Measurements from ENCODE around the gene RIBC1. TPM values are rescaled to one million over a fixed set of nuclear protein-coding genes. Genes with fewer than 3 reads are reported as not detected.

The RIBC1 gene
- total RNA-seq, 4 donors from 2014 or later = 0.40 to 1.7 (median 0.62) TPM

GRCh38 chrX:53433651-53434639 is 11.3 kb downstream of the RIBC1 start, which contains the start of gene HSD17B10:
Gene HSD17B10 (minus strand): TSS chrX:53434370. CDS start chrX:53434345, 25 bp downstream.
- DNase-seq (ENCODE audit: extremely low spot score) = peak; percentile 95
- H3K36me3 ChIP-seq = peaks cover 0 to 33% (median 28%) of the 10 kb centered on the region in 4 donors
- no peaks in the 10 kb centered on the region for H3K9me3 ChIP-seq
- 31% methylated on average over 61 of the region's 61 CpGs for WGBS
- TF ChIP-seq EP300 (IDR thresholded peaks at IDR 0.05) (no peak), POLR2AphosphoS5 (IDR thresholded peaks at IDR 0.05) (peak; percentile 79 to 90), CTCF (IDR thresholded peaks at IDR 0.05) (no peak)
- peak within 1 kb of the TSS; percentile 55 to 75 (median 64) for H3K4me3 ChIP-seq
- intact Hi-C loops (cut with DNase I) = no loop called here
- no peaks in the 10 kb centered on the region for H3K27me3 ChIP-seq
- H3K27ac ChIP-seq (replicated peaks in 1 of 4) = peak within 1 kb of the TSS; percentile 69 to 84 (median 78)
- H3K4me1 ChIP-seq = peaks cover 6 to 23% (median 12%) of the 10 kb centered on the region in 4 donors

GRCh38 chrX:53435997-53436396 is 13.3 kb downstream of the RIBC1 start:
- intact Hi-C loops (cut with DNase I) = no loop called here
- Histone ChIP-seq H3K27me3 (no peaks in the 10 kb centered on the region), H3K4me3 (no peak overlapping the region), H3K27ac (replicated peaks in 1 of 4) (no peak overlapping the region), H3K4me1 (peaks cover 6 to 33% (median 21%) of the 10 kb centered on the region in 4 donors), H3K9me3 (no peaks in the 10 kb centered on the region), H3K36me3 (peaks cover 0 to 18% (median 15%) of the 10 kb centered on the region in 4 donors)
- DNase-seq (ENCODE audit: extremely low spot score) = no peak
- TF ChIP-seq EP300 (IDR thresholded peaks at IDR 0.05) (no peak), POLR2AphosphoS5 (IDR thresholded peaks at IDR 0.05) (peak in 1 of 2 donors; percentile 49), CTCF (IDR thresholded peaks at IDR 0.05) (peak; percentile 74 to 77 (median 77))
- 13% methylated on average over 4 of the region's 4 CpGs for WGBS

GRCh38 chrX:53437206-53437605 is 14.5 kb downstream of the RIBC1 start:
- H3K9me3 ChIP-seq = no peaks in the 10 kb centered on the region
- H3K27ac ChIP-seq (replicated peaks in 1 of 4) = no peak overlapping the region
- no peaks in the 10 kb centered on the region for H3K27me3 ChIP-seq
- no peak for DNase-seq (ENCODE audit: extremely low spot score)
- H3K36me3 ChIP-seq = peaks cover 0 to 5% (median 3%) of the 10 kb centered on the region in 4 donors
- no peak overlapping the region for H3K4me3 ChIP-seq
- intact Hi-C loops (cut with DNase I) = no loop called here
- TF ChIP-seq CTCF (IDR thresholded peaks at IDR 0.05) (no peak), POLR2AphosphoS5 (IDR thresholded peaks at IDR 0.05) (no peak), POLR2A (IDR thresholded peaks at IDR 0.05; ENCODE audit: low read depth) (no peak), EP300 (IDR thresholded peaks at IDR 0.05) (no peak)
- 68% methylated on average over 2 of the region's 2 CpGs for WGBS
- peaks cover 8 to 45% (median 32%) of the 10 kb centered on the region in 4 donors for H3K4me1 ChIP-seq

- WGBS = 55% methylated on average over 5 of the region's 5 CpGs
- Histone ChIP-seq H3K4me3 (no peak overlapping the region), H3K9me3 (no peaks in the 10 kb centered on the region), H3K4me1 (peaks cover 8 to 39% (median 31%) of the 10 kb centered on the region in 4 donors), H3K27ac (replicated peaks in 1 of 4) (no peak overlapping the region), H3K36me3 (no peaks in the 10 kb centered on the region), H3K27me3 (no peaks in the 10 kb centered on the region)
- DNase-seq (ENCODE audit: extremely low spot score) = no peak
- TF ChIP-seq POLR2A (IDR thresholded peaks at IDR 0.05; ENCODE audit: low read depth) (no peak), POLR2AphosphoS5 (IDR thresholded peaks at IDR 0.05) (no peak), EP300 (IDR thresholded peaks at IDR 0.05) (no peak), CTCF (IDR thresholded peaks at IDR 0.05) (no peak)
- intact Hi-C loops (cut with DNase I) = no loop called here
Measured at GRCh38 chrX:53438174-53438831, 15.6 kb downstream of the RIBC1 start.
